ENCODE data around the gene PCYOX1L. TPM values are rescaled to one million over a fixed set of nuclear protein-coding genes. Genes with fewer than 3 reads are reported as not detected.

The PCYOX1L gene
- polyA plus RNA-seq, 2 of the 4 experiments (the other 2 are of a cell fraction): 2.1 to 6.7 TPM

GRCh38 chr5:149404746-149405549 is 47.1 kb downstream of the PCYOX1L start:
- H3K4me1 ChIP-seq: peaks cover 39% of the 10 kb centered on the region
- CTCF ChIA-PET: interaction anchor here (0.9 to 52.1 kb wide), 5 partner anchors 29 to 145 kb away, joined by 3 to 1709 read pairs (median 4); partner anchors contain the start of genes IL17B and PCYOX1L
- peak overlapping the region; percentile 60 to 82 for H3K27ac ChIP-seq
- WGBS (ENCODE audit: missing lambda C conversion rate): 53% methylated on average over 16 of the region's 17 CpGs
- POLR2A ChIA-PET: interaction anchor here (0.6 to 1.4 kb wide), 4 partner anchors 8 to 30 kb away, joined by 3 to 4 read pairs (median 3); no protein-coding TSS in a partner anchor
- ATAC-seq (peak; percentile 66 to 74), DNase-seq (ENCODE audit: low read depth in 1 of 2, low spot score in 1 of 2) (peak; percentile 25 to 50), FAIRE-seq (no peak)
- no peak for TF ChIP-seq TFCP2L1 (CRISPR knock-in tag; IDR thresholded peaks at IDR 0.05)
- no peak for TF ChIP-seq TP53 (CRISPR knock-in tag; IDR thresholded peaks at IDR 0.05)
- no peak for TF ChIP-seq FOSL2 (IDR thresholded peaks at IDR 0.05)
- peak; percentile 25 for TF ChIP-seq FOSL2 (CRISPR knock-in tag; IDR thresholded peaks at IDR 0.05)
- no peak for TF ChIP-seq CEBPB (IDR thresholded peaks at IDR 0.05)
- no peak for TF ChIP-seq MAX (IDR thresholded peaks at IDR 0.05)
- TF ChIP-seq EP300 (IDR thresholded peaks at IDR 0.05): no peak
- no peaks in the 10 kb centered on the region for H3K9me3 ChIP-seq
- peak overlapping the region; percentile 58 for H3K4me2 ChIP-seq
- H3K4me3 ChIP-seq: no peak overlapping the region

GRCh38 chr5:149405550-149406202 is 47.8 kb downstream of the PCYOX1L start:
- H3K27ac ChIP-seq: peak overlapping the region; percentile 60 to 82
- ATAC-seq (no peak), FAIRE-seq (no peak), DNase-seq (ENCODE audit: low read depth in 1 of 2, low spot score in 1 of 2) (no peak)
- TF ChIP-seq BCL3 (IDR thresholded peaks at IDR 0.05): no peak
- TF ChIP-seq SMC3 (IDR thresholded peaks at IDR 0.05): no peak
- TF ChIP-seq JUN (IDR thresholded peaks at IDR 0.05): no peak
- no peak for TF ChIP-seq CEBPB (IDR thresholded peaks at IDR 0.05)
- TF ChIP-seq HEYL (CRISPR knock-in tag; IDR thresholded peaks at IDR 0.05): no peak
- no peak for TF ChIP-seq HOXB5 (CRISPR knock-in tag; IDR thresholded peaks at IDR 0.05)
- peak overlapping the region; percentile 58 for H3K4me2 ChIP-seq
- POLR2A ChIA-PET: no interaction called here
- H3K9me3 ChIP-seq: no peaks in the 10 kb centered on the region
- no peak overlapping the region for H3K4me3 ChIP-seq
- 89% methylated on average over 16 of the region's 16 CpGs for WGBS (ENCODE audit: missing lambda C conversion rate)
- CTCF ChIA-PET: interaction anchor here (0.9 to 52.1 kb wide), 3 partner anchors 28 to 45 kb away, joined by 3 to 1709 read pairs (median 85); partner anchors contain the start of genes IL17B and PCYOX1L
- H3K4me1 ChIP-seq: peaks cover 39% of the 10 kb centered on the region

GRCh38 chr5:149406203-149406978 is 48.5 kb downstream of the PCYOX1L start:
- ATAC-seq (no peak), DNase-seq (ENCODE audit: low read depth in 1 of 2, low spot score in 1 of 2) (no peak), FAIRE-seq (no peak)
- H3K9me3 ChIP-seq: no peaks in the 10 kb centered on the region
- H3K4me1 ChIP-seq: peaks cover 39% of the 10 kb centered on the region
- peak overlapping the region; percentile 60 to 82; a peak in 4 of 6 replicates for H3K27ac ChIP-seq
- TF ChIP-seq PBX3 (IDR thresholded peaks at IDR 0.05) (no peak), RNF2 (IDR thresholded peaks at IDR 0.05; ENCODE audit: borderline replicate concordance, low read depth) (no peak), ZSCAN20 (CRISPR knock-in tag; IDR thresholded peaks at IDR 0.05) (no peak)
- POLR2A ChIA-PET: no interaction called here
- WGBS (ENCODE audit: missing lambda C conversion rate): 82% methylated on average over 7 of the region's 9 CpGs
- CTCF ChIA-PET: interaction anchor here (0.6 to 52.1 kb wide), 4 partner anchors 28 to 230 kb away, joined by 3 to 1709 read pairs (median 44); partner anchors contain the start of genes IL17B and PCYOX1L
- H3K4me3 ChIP-seq: no peak overlapping the region
- H3K4me2 ChIP-seq: no peak overlapping the region
